Mucosa of rectum (tissue), 2 donors: Measurements from ENCODE around the gene RPS6KA2.

Experiments
- H3K27ac ChIP-seq, 2 donors: one replicate each; pipeline ENCODE4 v1.7.0; 2013; ENCODE audit warnings: inconsistent platforms in 2 of 2, low read depth in 2 of 2, low read length in 2 of 2
- H3K27me3 ChIP-seq, 2 donors: one replicate each; pipeline ENCODE4 v1.7.0; 2013; ENCODE audit warnings: low read length in 2 of 2; ENCODE audit not compliant: control insufficient read depth in 2 of 2, insufficient read depth in 2 of 2
- H3K36me3 ChIP-seq, 2 donors: one replicate each; pipeline ENCODE4 v1.7.0; 2013; ENCODE audit warnings: low read length in 2 of 2; ENCODE audit not compliant: control insufficient read depth in 2 of 2, insufficient read depth in 2 of 2
- H3K4me1 ChIP-seq, 2 donors: one replicate each; pipeline ENCODE4 v1.7.0; 2013; ENCODE audit warnings: low read length in 2 of 2, mild to moderate bottlenecking in 1 of 2; ENCODE audit not compliant: control insufficient read depth in 2 of 2, insufficient read depth in 2 of 2
- H3K4me3 ChIP-seq, 2 donors: one replicate each; pipeline ENCODE4 v1.7.0; 2013; ENCODE audit warnings: low read length in 2 of 2
- H3K9ac ChIP-seq, 2 donors: one replicate each; pipeline ENCODE4 v1.7.0; 2013; ENCODE audit warnings: low read length in 2 of 2, low read depth in 1 of 2, mild to moderate bottlenecking in 1 of 2
- H3K9me3 ChIP-seq, 2 donors: one replicate each; pipeline ENCODE4 v1.7.0; 2013; ENCODE audit warnings: low read length in 2 of 2; ENCODE audit not compliant: control insufficient read depth in 2 of 2
- donor health status: healthy.
- donor health status: Normal muscosa, but diverticular disease.

Gene RPS6KA2

DNA sequence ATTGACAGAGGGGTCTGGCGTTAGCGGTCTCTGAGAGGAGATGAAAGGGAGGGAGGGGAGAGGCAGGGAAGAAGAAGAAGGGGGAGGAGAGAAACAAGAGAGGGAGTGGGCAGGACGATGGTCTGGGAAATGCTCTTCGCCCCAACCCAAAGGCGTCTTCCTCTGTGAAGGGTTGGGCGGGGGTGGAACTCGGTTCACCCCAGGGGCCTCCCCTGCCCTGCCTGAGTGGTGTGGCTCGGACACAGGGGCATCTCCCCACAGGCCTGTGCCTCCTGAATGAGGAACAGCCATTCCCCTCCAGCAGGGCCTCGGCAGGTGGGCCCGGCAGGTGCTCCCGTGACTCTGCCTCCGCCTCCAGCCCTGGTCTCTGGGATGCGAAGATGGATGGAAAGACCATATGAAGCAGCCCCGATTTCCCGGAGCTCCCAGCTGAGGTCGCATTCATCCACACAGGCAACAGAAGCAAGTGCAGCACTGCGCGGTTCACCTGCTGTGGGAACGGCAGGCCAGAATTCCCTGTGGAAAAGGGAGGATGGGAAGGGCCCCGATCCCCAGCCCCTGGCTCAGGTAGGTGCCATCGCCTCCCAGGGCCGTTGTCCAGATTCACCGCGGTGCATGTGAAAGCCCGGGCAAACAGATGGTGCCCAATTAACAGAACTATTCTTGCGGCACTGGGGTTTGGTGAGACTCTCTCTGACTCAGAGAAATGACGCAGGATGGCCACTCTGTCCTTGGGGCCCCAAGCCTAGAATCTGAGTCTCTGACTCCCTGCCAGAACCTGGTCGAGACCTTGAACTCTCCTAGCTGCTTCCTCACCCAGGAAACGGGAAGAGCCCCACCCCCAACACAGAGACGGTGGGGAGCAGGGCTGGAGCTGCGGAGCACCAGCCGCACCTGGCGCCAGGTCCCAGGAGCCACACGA, 29.4 kb upstream of the RPS6KA2 start:
- Histone ChIP-seq H3K4me3 (no peak overlapping the region), H3K27me3 (peaks cover 10 to 14% of the 10 kb centered on the region in 2 donors), H3K4me1 (no peaks in the 10 kb centered on the region), H3K27ac (no peak overlapping the region), H3K9ac (no peak overlapping the region), H3K36me3 (no peaks in the 10 kb centered on the region), H3K9me3 (no peaks in the 10 kb centered on the region)

DNA sequence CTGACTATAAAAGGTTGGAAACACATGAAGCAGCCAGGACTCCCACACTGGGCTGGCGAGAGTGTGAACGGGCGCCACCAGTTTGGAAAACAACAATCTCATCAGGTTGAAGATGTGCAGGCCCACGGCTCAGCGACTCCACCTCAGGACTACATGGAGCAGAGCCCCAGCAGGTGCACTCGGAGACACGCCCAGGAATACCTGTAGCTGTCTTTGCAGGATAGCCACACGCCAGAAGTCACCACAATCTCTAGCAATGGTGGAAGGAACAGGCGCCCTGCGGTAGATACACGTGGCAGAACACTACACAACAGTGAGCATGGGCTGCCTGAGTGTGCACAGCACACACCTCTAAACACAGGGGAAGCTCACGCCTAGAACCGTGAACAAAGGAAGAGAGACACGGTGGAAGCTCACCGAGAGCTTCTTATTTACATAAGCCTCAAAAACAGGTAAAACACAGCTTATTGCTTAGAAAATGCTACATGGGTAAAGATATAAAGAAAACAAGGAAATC, 28.7 kb upstream of the RPS6KA2 start:
- no peak overlapping the region for H3K27ac ChIP-seq
- H3K4me3 ChIP-seq = no peak overlapping the region
- no peak overlapping the region for H3K9ac ChIP-seq
- H3K9me3 ChIP-seq = no peaks in the 10 kb centered on the region
- H3K4me1 ChIP-seq = no peaks in the 10 kb centered on the region
- H3K36me3 ChIP-seq = no peaks in the 10 kb centered on the region
- peaks cover 10 to 14% of the 10 kb centered on the region in 2 donors for H3K27me3 ChIP-seq

- Histone ChIP-seq H3K9me3 (no peaks in the 10 kb centered on the region), H3K36me3 (no peaks in the 10 kb centered on the region), H3K4me3 (no peak overlapping the region), H3K27me3 (peaks cover 10 to 14% of the 10 kb centered on the region in 2 donors), H3K27ac (no peak overlapping the region), H3K4me1 (no peaks in the 10 kb centered on the region), H3K9ac (no peak overlapping the region)
These were observed 28.2 kb upstream of the RPS6KA2 start for GRCh38 chr6:166655251-166655650.

GRCh38 chr6:166654573-166654972, 27.5 kb upstream of the RPS6KA2 start:
- Histone ChIP-seq H3K9me3 (no peaks in the 10 kb centered on the region), H3K36me3 (no peaks in the 10 kb centered on the region), H3K9ac (no peak overlapping the region), H3K4me3 (no peak overlapping the region), H3K27me3 (peaks cover 10 to 14% of the 10 kb centered on the region in 2 donors), H3K4me1 (no peaks in the 10 kb centered on the region), H3K27ac (no peak overlapping the region)

- Histone ChIP-seq H3K4me3 (no peak overlapping the region), H3K27ac (no peak overlapping the region), H3K4me1 (no peaks in the 10 kb centered on the region), H3K9ac (no peak overlapping the region), H3K27me3 (peaks cover 10 to 14% of the 10 kb centered on the region in 2 donors), H3K36me3 (no peaks in the 10 kb centered on the region), H3K9me3 (no peaks in the 10 kb centered on the region)
These were observed 26.5 kb upstream of the RPS6KA2 start for GRCh38 chr6:166653639-166653941.

DNA sequence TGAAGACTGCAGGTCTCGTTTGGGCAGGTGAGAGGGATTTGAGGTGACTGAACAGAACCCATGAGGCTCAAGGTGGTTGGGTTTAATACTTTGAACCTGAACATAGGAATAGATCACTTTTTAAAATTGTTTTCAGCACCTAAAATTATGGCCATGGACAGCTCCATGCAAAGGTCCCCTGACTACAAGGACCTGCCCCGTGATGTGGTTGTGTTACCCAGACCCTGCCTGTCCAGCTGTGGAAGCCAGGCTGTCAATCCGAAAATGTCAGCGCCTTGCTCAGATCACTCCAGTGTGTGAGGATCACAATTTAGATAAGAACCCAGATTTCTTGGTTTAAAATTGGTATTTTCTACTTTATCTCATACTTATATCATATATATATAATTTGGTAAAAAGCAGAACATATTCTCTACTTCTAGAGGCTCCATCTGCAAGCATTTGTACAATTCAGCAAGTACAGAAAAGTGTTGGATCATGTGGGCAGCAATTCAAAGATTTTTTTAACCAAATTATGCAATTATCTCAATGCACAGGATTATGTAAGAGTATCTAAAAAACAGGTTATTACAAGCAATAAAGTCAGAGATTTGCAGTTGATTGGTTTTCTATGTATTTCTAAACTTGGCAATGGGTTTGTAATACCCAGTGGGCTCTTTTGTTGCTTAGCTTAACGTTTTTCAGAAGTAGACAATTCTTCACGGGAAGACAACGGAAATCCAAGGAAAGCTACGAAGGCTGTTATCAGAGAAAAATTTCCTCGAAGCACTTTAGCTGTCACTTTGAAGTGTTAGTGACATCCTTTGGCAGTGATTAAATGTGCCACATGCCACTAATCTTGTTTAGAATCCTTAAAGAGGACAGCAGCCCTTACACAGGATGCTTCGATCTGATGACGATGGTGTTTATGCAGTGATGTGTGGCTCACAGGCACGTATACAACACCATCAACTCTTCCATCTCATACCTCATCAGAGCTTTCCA, 24.1 kb upstream of the RPS6KA2 start:
- Histone ChIP-seq H3K9ac (no peak overlapping the region), H3K4me1 (no peaks in the 10 kb centered on the region), H3K36me3 (no peaks in the 10 kb centered on the region), H3K4me3 (no peak overlapping the region), H3K27me3 (peaks cover 3 to 5% of the 10 kb centered on the region in 2 donors), H3K9me3 (no peaks in the 10 kb centered on the region), H3K27ac (no peak overlapping the region)

- Histone ChIP-seq H3K27me3 (no peaks in the 10 kb centered on the region), H3K9me3 (no peaks in the 10 kb centered on the region), H3K36me3 (no peaks in the 10 kb centered on the region), H3K4me3 (no peak overlapping the region), H3K4me1 (no peaks in the 10 kb centered on the region), H3K27ac (no peak overlapping the region), H3K9ac (no peak overlapping the region)
These were observed 23.0 kb upstream of the RPS6KA2 start for GRCh38 chr6:166650047-166650446.

DNA sequence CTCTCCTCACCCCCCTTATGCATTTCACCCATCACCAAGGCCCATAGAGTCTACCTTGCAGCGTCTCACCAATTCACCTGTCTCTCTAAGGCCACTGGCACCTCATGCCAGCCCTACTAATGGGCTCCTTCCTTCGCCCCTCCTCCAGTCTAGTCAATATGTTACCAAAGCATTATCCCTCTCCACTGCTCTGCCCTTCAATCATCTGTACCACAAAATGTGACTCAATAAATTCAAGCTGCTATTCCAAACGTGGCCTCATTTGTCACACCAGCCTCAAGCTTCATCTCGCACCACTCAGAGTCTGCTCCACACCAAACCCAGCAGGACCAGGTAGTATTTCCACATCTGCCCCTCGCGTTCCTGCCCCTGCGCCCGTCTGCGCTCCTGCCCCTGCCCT, 21.8 kb upstream of the RPS6KA2 start:
- Histone ChIP-seq H3K9ac (no peak overlapping the region), H3K27ac (no peak overlapping the region), H3K4me3 (no peak overlapping the region)

GRCh38 chr6:166647896-166648295, 20.8 kb upstream of the RPS6KA2 start:
- no peak overlapping the region for H3K9ac ChIP-seq
- H3K9me3 ChIP-seq = no peaks in the 10 kb centered on the region
- no peaks in the 10 kb centered on the region for H3K36me3 ChIP-seq

More for the DNA sequence above, 21.8 kb upstream of the RPS6KA2 start:
- Histone ChIP-seq H3K4me1 (no peaks in the 10 kb centered on the region), H3K36me3 (no peaks in the 10 kb centered on the region), H3K9me3 (no peaks in the 10 kb centered on the region), H3K27me3 (no peaks in the 10 kb centered on the region)

GRCh38 chr6:166646716-166647115, 19.7 kb upstream of the RPS6KA2 start:
- H3K4me3 ChIP-seq = no peak overlapping the region
- H3K36me3 ChIP-seq = no peaks in the 10 kb centered on the region
- H3K4me1 ChIP-seq = no peaks in the 10 kb centered on the region
- no peak overlapping the region for H3K27ac ChIP-seq
- H3K27me3 ChIP-seq = no peaks in the 10 kb centered on the region
- H3K9ac ChIP-seq = no peak overlapping the region
- no peaks in the 10 kb centered on the region for H3K9me3 ChIP-seq

More at GRCh38 chr6:166647896-166648295, 20.8 kb upstream of the RPS6KA2 start:
- no peak overlapping the region for H3K27ac ChIP-seq
- H3K27me3 ChIP-seq = no peaks in the 10 kb centered on the region
- H3K4me1 ChIP-seq = no peaks in the 10 kb centered on the region
- H3K4me3 ChIP-seq = no peak overlapping the region
